Ramos (cell line): ENCODE data around the gene GLP2R.

Experiments used
- in situ Hi-C: fragments of 300-500 bp; cut with MboI; formaldehyde crosslinking; loops from one replicate; pipeline ENCODE4 v1.14.3; 2022; ENCODE audit warnings: low sequenced_read_pairs; ENCODE audit not compliant: unreplicated experiment

Gene GLP2R

GRCh38 chr17:9811086-9811485, 14.6 kb upstream of the GLP2R start:
- in situ Hi-C loops = no loop called here

GRCh38 chr17:9811537-9811936, 14.2 kb upstream of the GLP2R start:
- in situ Hi-C loops = no loop called here

- in situ Hi-C loops = no loop called here
Observed at GRCh38 chr17:9813166-9813565, 12.6 kb upstream of the GLP2R start.

GRCh38 chr17:9814337-9814945, 11.3 kb upstream of the GLP2R start:
- in situ Hi-C loops = no loop called here

- in situ Hi-C loops = no loop called here
Observed at GRCh38 chr17:9816472-9816871, 9.3 kb upstream of the GLP2R start.

- in situ Hi-C loops = no loop called here
Observed at GRCh38 chr17:9817086-9817485, 8.6 kb upstream of the GLP2R start.

- in situ Hi-C loops = no loop called here
Observed at GRCh38 chr17:9818760-9819159, 7.0 kb upstream of the GLP2R start.

- in situ Hi-C loops = no loop called here
Observed at GRCh38 chr17:9820448-9820847, 5.3 kb upstream of the GLP2R start.

GRCh38 chr17:9821921-9822320, 3.8 kb upstream of the GLP2R start, which contains the start of gene GSG1L2:
GSG1L2 (minus strand) TSS chr17:9822079; CDS start chr17:9822071, 8 bp downstream.
- in situ Hi-C loops = no loop called here

GRCh38 chr17:9824094-9824493, 1.6 kb upstream of the GLP2R start:
- in situ Hi-C loops = no loop called here

GRCh38 chr17:9824797-9825338, 856 bp upstream of the GLP2R start:
- in situ Hi-C loops = no loop called here

GRCh38 chr17:9828296-9829295, 2.9 kb downstream of the GLP2R start:
- in situ Hi-C loops = no loop called here

GRCh38 chr17:9829343-9829742, 3.6 kb downstream of the GLP2R start:
- in situ Hi-C loops = no loop called here

- in situ Hi-C loops = no loop called here
Observed at GRCh38 chr17:9830711-9831110, 5.0 kb downstream of the GLP2R start.

GRCh38 chr17:9833922-9834321, 8.2 kb downstream of the GLP2R start:
- in situ Hi-C loops = no loop called here

- in situ Hi-C loops = no loop called here
Observed at GRCh38 chr17:9837551-9838471, 12.1 kb downstream of the GLP2R start.

- in situ Hi-C loops = no loop called here
Observed at GRCh38 chr17:9839433-9839832, 13.7 kb downstream of the GLP2R start.

- in situ Hi-C loops = no loop called here
Observed at GRCh38 chr17:9842057-9842758, 16.5 kb downstream of the GLP2R start.

GRCh38 chr17:9843152-9844010, 17.7 kb downstream of the GLP2R start:
- in situ Hi-C loops = no loop called here
